Fibroblast of mammary gland (primary cell): ENCODE data around the gene SLC26A8.
"Not testable (repeated sequence)": the region's sequence is repeated elsewhere in the genome, so short reads cannot be mapped to it uniquely, and the experiment has no call there.

Source experiments
- DNase-seq: peaks from one replicate; pipeline ENCODE4 v3.0.0-alpha.2; 2010; ENCODE audit warnings: low read depth
- H3K4me3 ChIP-seq: 2 replicates; pipeline ENCODE4 v1.5.1; 2011; ENCODE audit warnings: low read depth, mild to moderate bottlenecking, low read length, moderate library complexity; ENCODE audit not compliant: control insufficient read depth
- CTCF ChIP-seq: conservative IDR thresholded peaks from 2 replicates; pipeline ENCODE4 v1.5.1; 2011; ENCODE audit warnings: low read depth, low read length, inconsistent platforms; ENCODE audit not compliant: control insufficient read depth, insufficient read depth

The SLC26A8 gene

GRCh38 chr6:35925961-35926360 is 98.5 kb downstream of the SLC26A8 start:
- DNase-seq: no peak
- TF ChIP-seq CTCF: no peak
- no peak overlapping the region for H3K4me3 ChIP-seq

GRCh38 chr6:35924146-35924545 is 100.3 kb downstream of the SLC26A8 start:
- no peak for DNase-seq
- no peak for TF ChIP-seq CTCF
- H3K4me3 ChIP-seq: no peak overlapping the region

- TF ChIP-seq CTCF: no peak
- no peak for DNase-seq
- H3K4me3 ChIP-seq: no peak overlapping the region
These were observed 102.3 kb downstream of the SLC26A8 start for GRCh38 chr6:35922139-35922554.

- TF ChIP-seq CTCF: no peak
- H3K4me3 ChIP-seq: peak within 1 kb of the TSS; percentile 87
- DNase-seq: peak; percentile 68
These were observed 103.4 kb downstream of the SLC26A8 start, which contains the start of gene SRPK1 for GRCh38 chr6:35920793-35921732. SRPK1 (minus strand) TSS chr6:35921098; CDS start chr6:35921056, 42 bp downstream.

GRCh38 chr6:35919827-35920751 is 104.4 kb downstream of the SLC26A8 start:
- no peak for TF ChIP-seq CTCF
- peak; percentile 62 for DNase-seq
- peak overlapping the region; percentile 87 for H3K4me3 ChIP-seq

- peak; percentile 49 for DNase-seq
- no peak for TF ChIP-seq CTCF
- H3K4me3 ChIP-seq: peak overlapping the region; percentile 87
These were observed 105.2 kb downstream of the SLC26A8 start for GRCh38 chr6:35919085-35919826.

GRCh38 chr6:35916893-35917292 is 107.5 kb downstream of the SLC26A8 start:
- not testable (repeated sequence) for H3K4me3 ChIP-seq, DNase-seq
